Colon (tissue), 2 donors: ENCODE results near the gene DAAM1.

Experiments
- FAIRE-seq: peaks from 2 replicates; lab custom pipeline; 2012; peaks lifted over from hg19 to GRCh38; lab: Jason Lieb, UNC
- donor health status: control.
- donor health status: control.

DAAM1 gene

DNA sequence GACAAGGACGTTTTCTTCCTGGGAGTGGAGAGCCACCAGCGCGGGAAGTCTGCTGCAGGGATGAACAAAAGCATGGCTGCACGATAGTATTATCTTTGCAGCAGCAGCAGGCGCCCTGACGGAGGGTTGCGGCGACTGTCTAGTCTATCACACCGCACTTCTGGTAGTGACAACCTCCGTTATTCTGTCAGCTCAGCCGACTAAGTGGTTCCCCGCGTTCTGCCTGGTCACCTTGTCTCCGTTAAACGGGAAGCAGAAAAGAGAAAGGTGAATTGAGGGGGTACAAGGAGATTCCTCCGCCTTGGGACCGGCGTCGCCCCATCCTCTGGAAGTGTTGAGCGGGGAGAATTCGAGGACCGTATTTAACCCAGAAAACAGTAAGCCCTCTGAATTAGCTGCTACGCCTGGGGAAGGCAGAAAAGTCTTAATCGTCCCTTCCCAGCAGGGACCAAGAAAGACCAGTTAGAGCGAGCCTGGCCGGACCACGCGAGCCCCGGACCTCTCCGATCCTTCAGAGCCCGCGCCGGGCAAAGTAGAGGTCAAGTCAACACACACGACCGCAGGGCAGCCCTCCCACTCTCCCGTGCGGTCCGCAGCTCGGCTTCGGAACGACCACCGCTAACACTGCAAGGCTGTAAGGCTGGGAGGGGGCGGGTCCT lies 536 bp upstream of the DAAM1 start:
- no peak for FAIRE-seq

GRCh38 chr14:59189091-59189785 lies 771 bp downstream of the DAAM1 start:
- FAIRE-seq, result no peak

DNA sequence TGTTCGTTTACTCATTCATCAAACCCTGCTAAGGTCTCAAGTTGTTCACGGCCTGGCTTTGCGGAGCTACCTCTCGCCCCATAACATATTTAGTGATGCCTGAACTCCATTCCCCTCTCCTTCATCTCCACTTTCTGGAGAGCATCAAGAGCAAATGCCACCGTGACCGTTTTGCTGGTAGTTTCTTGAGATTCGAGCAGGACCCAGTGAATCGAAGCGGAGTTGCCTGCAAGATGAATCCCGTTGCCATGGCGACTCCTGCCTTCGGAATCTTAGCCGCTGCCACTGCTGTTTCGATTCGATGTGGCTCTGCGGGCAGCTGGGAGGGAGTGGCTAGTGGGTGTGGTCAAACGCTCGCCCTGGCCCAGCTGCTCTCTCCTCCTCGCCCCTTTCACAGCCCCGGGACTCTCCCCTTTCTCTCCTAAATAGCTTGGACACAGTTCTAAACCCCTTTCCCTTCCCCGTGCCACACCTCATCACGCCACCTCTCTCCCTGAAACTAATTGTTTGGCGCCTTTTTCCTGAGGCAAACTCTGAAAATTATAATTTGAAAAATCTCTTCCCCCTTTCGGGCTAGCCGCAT lies 1.4 kb downstream of the DAAM1 start:
- FAIRE-seq, result no peak

DNA sequence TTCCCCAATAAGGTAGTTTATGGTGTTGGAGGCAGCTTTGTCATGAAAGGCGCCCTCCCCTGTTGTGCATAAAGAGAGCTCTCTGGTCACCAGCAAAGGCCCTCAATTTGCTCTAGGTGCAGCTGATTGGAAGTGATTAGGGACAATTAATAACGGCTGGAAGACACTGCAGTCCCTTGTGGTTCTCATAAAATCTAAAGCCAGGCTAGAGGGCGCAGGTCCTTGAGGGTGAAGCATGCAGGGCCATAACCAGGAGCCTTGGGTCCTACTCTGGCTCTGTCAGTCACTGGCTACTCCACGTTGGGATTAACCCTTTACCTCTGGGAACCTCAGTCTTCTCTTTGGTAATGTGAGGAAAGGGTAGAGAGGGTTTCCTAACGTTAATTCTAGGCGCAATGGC lies 1.9 kb downstream of the DAAM1 start:
- no peak for FAIRE-seq

- FAIRE-seq, result no peak
Measured at GRCh38 chr14:59195912-59196311, 7.4 kb downstream of the DAAM1 start.

DNA sequence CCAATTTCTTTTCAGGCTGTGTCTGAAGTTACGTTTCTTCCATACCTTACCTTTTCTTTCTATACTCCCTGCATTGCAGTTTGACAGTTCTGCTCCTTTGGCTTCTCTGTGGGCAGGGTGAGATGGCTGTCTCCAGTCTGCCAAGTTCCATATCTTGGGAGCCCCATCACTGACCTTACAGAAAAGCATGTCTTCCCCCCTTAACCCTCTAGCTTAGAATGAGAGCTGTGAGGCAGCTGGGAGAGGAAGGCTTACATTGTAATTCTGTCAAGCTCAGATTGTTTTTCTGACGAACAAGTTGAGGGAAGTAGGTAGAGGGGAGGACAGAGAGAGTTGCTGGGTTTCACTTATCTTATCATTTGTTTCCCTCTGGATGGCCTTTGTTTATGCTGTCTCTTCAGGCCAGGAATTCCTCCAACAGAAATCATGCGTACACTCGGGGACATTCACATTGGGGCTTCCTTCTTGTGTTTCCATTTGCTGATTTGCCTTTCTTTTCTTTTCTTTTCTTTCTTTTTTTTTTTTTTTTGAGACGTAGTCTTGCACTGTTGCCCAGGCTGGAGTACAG lies 9.3 kb downstream of the DAAM1 start:
- FAIRE-seq, result no peak

DNA sequence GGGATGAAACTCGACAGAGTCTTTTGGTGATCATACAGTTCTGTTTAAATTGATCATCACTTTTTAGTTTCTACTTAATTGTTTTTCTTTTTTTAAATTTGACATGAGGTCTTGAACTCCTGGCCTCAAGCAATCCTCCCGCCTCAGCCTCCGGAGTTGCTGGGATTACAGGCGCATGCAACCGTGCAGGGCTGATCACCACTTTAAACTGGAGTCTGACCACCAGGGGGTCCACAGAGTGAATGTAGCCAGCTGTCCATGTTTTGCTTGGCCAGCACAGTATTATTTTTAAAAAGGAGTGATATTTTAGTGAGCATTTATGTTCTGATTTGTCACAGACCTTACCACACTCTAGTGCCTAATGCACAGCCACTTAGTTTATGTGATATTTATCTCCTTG lies 10.7 kb downstream of the DAAM1 start:
- FAIRE-seq, result no peak

DNA sequence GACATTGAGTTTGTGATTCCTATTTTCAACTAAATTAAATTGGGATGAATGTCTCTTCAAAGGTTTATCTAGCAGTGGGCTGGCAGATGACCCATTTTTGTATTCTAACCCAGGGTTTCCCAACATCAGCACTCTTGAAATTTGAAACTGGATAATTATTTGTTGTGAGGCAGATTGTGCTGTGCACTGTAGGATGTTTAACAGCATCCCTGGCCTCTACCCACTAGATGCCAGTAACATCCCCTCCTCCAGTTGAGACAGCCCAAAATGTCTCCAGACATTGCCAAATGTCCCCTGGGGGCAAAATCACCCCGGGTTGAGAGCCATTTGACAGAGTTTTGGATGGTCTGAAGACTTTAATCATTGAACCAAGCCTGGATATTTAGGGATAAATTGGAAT lies 11.1 kb downstream of the DAAM1 start:
- no peak for FAIRE-seq

- FAIRE-seq, result no peak
Measured at GRCh38 chr14:59200195-59200594, 11.7 kb downstream of the DAAM1 start.

GRCh38 chr14:59202031-59202430 lies 13.6 kb downstream of the DAAM1 start:
- no peak for FAIRE-seq

DNA sequence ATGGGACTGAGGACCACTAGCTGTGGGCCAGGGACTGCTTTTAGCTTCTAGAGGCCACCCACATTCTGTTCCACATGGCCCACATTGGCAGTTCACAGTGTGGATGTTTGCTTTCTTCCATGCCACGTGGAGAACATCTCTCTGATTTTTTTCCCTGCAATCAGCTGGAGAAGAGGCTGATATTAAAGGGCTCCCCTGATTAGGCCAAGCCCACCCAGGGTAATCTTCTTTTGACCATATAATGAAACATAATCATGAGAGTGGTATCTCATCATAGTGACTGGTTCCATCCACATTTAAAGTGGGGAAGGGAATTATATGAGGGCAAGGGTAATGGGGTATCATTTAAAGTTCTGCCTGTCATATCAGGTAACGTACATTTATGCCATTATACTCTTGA lies 15.8 kb downstream of the DAAM1 start:
- FAIRE-seq, result no peak

- FAIRE-seq, result no peak
Measured at GRCh38 chr14:59206892-59207291, 18.4 kb downstream of the DAAM1 start.

- no peak for FAIRE-seq
Measured at GRCh38 chr14:59207506-59207933, 19.1 kb downstream of the DAAM1 start.

- no peak for FAIRE-seq
Measured at GRCh38 chr14:59208224-59208814, 19.9 kb downstream of the DAAM1 start.

GRCh38 chr14:59208954-59209353 lies 20.5 kb downstream of the DAAM1 start:
- FAIRE-seq, result no peak

DNA sequence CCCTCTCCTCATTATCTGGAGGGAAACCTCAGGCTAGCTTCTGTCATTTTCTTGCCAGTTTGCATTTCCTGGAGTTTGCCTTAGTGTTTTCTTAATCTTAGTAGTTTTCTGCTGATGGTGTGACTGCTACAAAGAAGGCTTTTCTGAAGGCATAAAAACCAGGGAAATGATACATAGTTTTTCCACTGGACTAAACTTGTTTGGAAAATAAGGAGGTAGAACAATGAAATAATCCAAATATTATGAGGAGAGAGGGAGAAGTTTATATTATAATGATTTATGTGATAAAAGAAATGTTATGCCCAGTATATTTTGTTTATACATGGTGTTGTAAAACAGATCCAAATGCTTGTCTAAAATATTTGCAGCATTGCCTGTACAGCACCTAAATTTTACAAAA lies 22.2 kb downstream of the DAAM1 start:
- no peak for FAIRE-seq

GRCh38 chr14:59213368-59214315 lies 25.2 kb downstream of the DAAM1 start:
- FAIRE-seq, result no peak

DNA sequence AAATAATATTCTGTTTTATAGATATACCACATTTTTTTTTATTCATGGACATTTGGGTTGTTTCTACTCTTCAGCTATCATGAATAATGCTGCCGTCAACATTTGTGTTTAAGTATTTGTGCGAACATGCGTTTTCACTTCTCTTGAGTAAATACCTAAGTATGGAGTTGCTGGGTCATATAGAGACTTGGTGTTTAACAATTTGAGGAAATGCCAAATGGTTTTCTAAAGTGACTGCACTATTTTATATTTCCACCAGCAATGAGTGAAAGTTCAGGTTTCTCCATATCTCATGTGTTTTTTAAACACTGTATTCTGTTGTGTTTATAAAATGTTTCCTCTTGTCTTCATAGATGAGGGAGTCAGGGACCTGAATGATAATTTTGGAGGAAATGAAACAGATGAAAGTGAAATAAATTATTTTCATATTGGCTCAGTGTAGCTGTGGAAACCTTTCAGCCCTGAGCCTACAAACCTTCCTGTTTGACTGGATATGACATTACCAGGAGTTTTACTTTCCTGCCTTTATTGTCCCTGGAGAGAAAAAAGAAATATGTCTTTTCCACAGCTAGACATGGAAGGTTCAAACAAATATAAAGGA lies 26.3 kb downstream of the DAAM1 start:
- no peak for FAIRE-seq

DNA sequence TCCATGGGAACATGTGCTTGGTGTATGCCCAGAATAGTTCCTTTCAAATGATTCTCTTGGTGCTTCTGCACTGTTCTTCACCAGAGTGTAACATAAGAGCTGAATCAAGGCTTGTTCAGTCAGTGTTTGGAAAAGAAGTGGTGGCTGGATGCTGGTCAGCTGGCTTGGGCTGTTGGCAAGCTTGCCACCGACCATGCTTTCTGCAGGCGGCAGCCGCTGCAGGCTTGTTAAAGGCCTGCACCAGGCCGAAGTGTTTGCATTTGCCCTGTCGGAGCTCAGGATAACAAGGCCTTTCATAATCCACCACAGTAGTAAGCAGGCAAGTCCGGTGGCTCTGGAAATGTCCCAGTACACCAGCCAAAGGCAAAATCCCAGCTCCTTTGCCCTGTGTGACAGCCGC lies 26.9 kb downstream of the DAAM1 start:
- FAIRE-seq, result no peak

DNA sequence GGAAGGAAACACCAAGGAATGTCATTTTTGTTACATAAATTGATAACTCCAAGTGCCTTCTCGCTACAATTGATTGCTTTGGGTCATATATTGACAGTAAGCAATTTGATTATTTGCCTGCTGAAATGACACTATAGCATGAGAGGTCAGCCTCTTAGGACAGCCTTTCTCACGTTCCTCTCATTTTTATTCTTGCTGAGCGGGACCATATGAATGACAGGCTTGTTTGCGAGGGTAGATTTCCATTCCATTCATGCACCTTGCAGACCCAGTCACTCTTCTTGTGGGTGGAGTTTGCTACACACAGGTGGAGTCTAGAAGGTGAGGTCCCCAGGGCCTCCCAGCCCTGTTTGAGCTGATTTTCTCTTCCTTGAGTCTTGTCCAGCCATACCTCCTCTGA lies 27.3 kb downstream of the DAAM1 start:
- FAIRE-seq, result no peak

DNA sequence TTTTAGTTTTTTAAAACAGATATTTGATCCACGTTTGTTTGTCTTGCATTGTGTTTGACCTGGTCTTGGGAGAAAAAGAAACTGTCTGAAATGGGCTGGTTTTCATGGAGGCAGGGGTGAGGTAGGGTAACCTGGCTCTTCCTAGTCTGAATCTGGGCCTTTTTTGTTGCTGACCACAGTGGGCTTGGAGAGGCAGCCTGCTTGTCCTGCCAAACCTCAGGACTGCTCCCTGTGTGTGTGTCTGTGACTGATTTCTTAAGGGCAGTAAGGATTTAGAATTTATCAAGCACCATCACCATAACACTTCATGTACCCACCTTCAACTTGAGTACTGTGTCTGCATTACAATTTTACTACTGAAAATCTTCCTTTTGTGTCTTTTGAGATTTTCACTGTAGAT lies 28.5 kb downstream of the DAAM1 start:
- no peak for FAIRE-seq
